Measurements from ENCODE around the gene IFNB1.

The IFNB1 gene

DNA sequence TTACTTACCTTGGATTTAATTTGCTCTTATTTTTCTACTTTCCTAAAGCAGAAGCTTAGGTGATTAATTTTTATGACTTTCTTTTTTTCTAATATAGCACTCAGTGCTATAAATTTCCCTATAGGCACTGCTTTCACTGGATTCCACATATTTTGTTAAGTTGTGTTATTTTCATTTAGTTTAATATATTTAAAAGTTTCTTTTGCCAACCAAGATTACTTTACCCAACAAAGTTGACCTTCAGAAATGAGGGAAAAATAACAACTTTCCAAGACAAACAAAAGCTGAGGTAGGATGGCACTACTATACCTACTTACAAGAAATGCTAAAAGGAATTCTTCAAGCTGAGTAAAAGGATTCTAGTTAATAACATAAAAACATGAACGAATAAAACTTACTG, 8.8 kb upstream of the IFNB1 start:
- no peak for TF ChIP-seq CTCF (conservative IDR thresholded peaks at IDR 0.05; ENCODE audit: low read depth)
- H3K27ac ChIP-seq = no peak overlapping the region
- no peak for DNase-seq (ENCODE audit: low spot score)
- ChIA-PET CTCF (no interaction called here), POLR2A (ENCODE audit: low non-redundant PET) (no interaction called here)

DNA sequence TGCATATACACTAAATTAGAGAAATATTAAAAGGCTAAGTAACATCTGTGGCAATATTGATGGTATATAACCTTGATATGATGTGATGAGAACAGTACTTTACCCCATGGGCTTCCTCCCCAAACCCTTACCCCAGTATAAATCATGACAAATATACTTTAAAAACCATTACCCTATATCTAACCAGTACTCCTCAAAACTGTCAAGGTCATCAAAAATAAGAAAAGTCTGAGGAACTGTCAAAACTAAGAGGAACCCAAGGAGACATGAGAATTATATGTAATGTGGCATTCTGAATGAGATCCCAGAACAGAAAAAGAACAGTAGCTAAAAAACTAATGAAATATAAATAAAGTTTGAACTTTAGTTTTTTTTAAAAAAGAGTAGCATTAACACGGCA, 7.3 kb upstream of the IFNB1 start:
- CTCF ChIA-PET = no interaction called here
- POLR2A ChIA-PET (ENCODE audit: low non-redundant PET) = no interaction called here
- DNase-seq (ENCODE audit: low spot score) = no peak
- H3K27ac ChIP-seq = no peak overlapping the region
- no peak for TF ChIP-seq CTCF (conservative IDR thresholded peaks at IDR 0.05; ENCODE audit: low read depth)

DNA sequence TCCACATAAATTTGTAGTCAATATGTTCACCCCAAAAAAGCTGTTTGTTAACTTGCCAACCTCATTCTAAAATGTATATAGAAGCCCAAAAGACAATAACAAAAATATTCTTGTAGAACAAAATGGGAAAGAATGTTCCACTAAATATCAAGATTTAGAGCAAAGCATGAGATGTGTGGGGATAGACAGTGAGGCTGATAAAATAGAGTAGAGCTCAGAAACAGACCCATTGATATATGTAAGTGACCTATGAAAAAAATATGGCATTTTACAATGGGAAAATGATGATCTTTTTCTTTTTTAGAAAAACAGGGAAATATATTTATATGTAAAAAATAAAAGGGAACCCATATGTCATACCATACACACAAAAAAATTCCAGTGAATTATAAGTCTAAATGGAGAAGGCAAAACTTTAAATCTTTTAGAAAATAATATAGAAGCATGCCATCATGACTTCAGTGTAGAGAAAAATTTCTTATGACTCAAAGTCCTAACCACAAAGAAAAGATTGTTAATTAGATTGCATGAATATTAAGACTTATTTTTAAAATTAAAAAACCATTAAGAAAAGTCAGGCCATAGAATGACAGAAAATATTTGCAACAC, 6.6 kb upstream of the IFNB1 start:
- no peak for DNase-seq (ENCODE audit: low spot score)
- CTCF ChIA-PET = no interaction called here
- TF ChIP-seq CTCF (conservative IDR thresholded peaks at IDR 0.05; ENCODE audit: low read depth) = no peak
- POLR2A ChIA-PET (ENCODE audit: low non-redundant PET) = no interaction called here
- H3K27ac ChIP-seq = no peak overlapping the region

- no peak for TF ChIP-seq CTCF (conservative IDR thresholded peaks at IDR 0.05; ENCODE audit: low read depth)
- ChIA-PET POLR2A (ENCODE audit: low non-redundant PET) (no interaction called here), CTCF (interaction anchor here (0.6 to 0.7 kb wide), 2 partner anchors 313 to 933 kb away, joined by 3 to 4 read pairs; no protein-coding TSS in a partner anchor)
- DNase-seq (ENCODE audit: low spot score) = no peak
- no peak overlapping the region for H3K27ac ChIP-seq
Measured at GRCh38 chr9:21082671-21083070, 4.9 kb upstream of the IFNB1 start.

DNA sequence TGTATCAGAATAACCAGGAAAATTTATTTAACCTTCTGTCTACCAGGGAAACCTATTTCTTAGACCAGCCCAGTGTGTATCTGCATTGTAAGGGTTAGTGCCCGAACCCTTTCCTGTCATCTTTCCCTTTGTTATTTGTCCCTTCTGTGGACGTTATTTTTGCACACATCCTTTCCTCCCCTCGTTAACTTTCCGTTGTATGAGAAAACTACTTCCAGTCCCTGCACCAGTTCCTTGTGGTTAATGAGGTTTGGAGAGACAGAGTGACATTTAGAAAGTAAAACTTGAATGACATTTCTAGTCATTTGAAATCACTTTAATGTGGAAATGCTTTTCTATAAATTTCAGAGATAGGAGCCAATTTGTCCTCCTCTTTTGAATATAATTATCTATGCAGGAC, 4.3 kb upstream of the IFNB1 start:
- no peak for TF ChIP-seq CTCF (conservative IDR thresholded peaks at IDR 0.05; ENCODE audit: low read depth)
- POLR2A ChIA-PET (ENCODE audit: low non-redundant PET) = no interaction called here
- DNase-seq (ENCODE audit: low spot score) = no peak
- CTCF ChIA-PET = no interaction called here
- H3K27ac ChIP-seq = no peak overlapping the region

- CTCF ChIA-PET = no interaction called here
- TF ChIP-seq CTCF (conservative IDR thresholded peaks at IDR 0.05; ENCODE audit: low read depth) = no peak
- POLR2A ChIA-PET (ENCODE audit: low non-redundant PET) = no interaction called here
- H3K27ac ChIP-seq = no peak overlapping the region
- DNase-seq (ENCODE audit: low spot score) = no peak
Measured at GRCh38 chr9:21081451-21081850, 3.7 kb upstream of the IFNB1 start.

Data from RWPE1 (cell line).